ENCODE measurements around the gene KIAA1671.
A peak's percentile ranks its signal among the peaks of the same experiment; 100 is the strongest.

Gene KIAA1671

DNA sequence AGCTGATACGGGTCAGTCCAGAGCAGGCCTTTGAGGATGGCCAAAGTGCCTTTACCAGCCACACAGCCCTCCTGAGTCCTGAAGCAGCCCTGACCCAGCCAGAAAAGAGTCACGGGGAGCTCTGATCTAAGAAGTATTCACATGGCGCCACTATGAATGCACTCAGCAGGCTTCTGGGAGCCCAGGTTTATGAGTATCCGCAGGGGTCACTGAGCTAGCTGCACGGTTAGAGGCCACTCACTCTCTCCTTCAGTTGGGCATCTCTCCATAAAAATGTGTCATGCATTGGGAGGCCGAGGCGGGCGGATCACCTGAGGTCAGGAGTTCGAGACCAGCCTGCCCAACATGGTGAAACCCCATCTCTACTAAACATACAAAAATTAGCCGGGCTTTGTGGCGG is 10.3 kb downstream of the KIAA1671 start:
- TF ChIP-seq, protein P1, sequence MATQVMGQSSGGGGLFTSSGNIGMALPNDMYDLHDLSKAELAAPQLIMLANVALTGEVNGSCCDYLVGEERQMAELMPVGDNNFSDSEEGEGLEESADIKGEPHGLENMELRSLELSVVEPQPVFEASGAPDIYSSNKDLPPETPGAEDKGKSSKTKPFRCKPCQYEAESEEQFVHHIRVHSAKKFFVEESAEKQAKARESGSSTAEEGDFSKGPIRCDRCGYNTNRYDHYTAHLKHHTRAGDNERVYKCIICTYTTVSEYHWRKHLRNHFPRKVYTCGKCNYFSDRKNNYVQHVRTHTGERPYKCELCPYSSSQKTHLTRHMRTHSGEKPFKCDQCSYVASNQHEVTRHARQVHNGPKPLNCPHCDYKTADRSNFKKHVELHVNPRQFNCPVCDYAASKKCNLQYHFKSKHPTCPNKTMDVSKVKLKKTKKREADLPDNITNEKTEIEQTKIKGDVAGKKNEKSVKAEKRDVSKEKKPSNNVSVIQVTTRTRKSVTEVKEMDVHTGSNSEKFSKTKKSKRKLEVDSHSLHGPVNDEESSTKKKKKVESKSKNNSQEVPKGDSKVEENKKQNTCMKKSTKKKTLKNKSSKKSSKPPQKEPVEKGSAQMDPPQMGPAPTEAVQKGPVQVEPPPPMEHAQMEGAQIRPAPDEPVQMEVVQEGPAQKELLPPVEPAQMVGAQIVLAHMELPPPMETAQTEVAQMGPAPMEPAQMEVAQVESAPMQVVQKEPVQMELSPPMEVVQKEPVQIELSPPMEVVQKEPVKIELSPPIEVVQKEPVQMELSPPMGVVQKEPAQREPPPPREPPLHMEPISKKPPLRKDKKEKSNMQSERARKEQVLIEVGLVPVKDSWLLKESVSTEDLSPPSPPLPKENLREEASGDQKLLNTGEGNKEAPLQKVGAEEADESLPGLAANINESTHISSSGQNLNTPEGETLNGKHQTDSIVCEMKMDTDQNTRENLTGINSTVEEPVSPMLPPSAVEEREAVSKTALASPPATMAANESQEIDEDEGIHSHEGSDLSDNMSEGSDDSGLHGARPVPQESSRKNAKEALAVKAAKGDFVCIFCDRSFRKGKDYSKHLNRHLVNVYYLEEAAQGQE (IDR thresholded peaks at IDR 0.05; ENCODE audit: insufficient read depth in 1 of 2, low read depth in 2 of 2, low read length in 2 of 2): no peak
- no peak for TF ChIP-seq TAF1 (IDR thresholded peaks at IDR 0.05; ENCODE audit: borderline replicate concordance, insufficient read depth, low read length)

DNA sequence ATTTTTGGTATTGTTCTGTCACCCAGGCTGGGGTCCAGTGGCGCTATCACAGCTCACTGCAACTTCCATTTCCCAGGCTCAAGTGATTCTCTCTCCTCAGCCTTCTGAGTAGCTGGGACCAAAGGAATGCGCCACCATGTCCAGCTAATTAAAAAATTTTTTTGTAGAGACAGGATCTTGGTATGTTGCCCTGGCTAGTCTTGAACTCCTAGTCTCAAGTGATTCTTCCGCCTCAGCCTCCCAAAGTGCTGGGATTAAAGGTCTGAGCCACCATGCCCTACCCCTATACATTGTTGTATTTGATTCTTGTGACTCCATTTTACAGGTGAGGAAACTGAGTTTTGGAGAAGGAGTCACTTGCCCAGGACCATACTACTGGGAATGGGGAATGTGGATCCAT is 11.9 kb downstream of the KIAA1671 start:
- TF ChIP-seq SIN3A (IDR thresholded peaks at IDR 0.05; ENCODE audit: borderline replicate concordance, insufficient read depth, low read length): no peak
- TF ChIP-seq, protein P1 (IDR thresholded peaks at IDR 0.05; ENCODE audit: insufficient read depth in 1 of 2, low read depth in 2 of 2, low read length in 2 of 2): no peak
- TF ChIP-seq POLR2AphosphoS5 (IDR thresholded peaks at IDR 0.05; ENCODE audit: low read depth, low read length): no peak
- no peak for TF ChIP-seq TAF1 (IDR thresholded peaks at IDR 0.05; ENCODE audit: borderline replicate concordance, insufficient read depth, low read length)
- no peak for TF ChIP-seq FOXP2 (optimal IDR thresholded peaks at IDR 0.05; ENCODE audit: borderline replicate concordance, extremely low read depth, extremely low read length, insufficient read depth)

DNA sequence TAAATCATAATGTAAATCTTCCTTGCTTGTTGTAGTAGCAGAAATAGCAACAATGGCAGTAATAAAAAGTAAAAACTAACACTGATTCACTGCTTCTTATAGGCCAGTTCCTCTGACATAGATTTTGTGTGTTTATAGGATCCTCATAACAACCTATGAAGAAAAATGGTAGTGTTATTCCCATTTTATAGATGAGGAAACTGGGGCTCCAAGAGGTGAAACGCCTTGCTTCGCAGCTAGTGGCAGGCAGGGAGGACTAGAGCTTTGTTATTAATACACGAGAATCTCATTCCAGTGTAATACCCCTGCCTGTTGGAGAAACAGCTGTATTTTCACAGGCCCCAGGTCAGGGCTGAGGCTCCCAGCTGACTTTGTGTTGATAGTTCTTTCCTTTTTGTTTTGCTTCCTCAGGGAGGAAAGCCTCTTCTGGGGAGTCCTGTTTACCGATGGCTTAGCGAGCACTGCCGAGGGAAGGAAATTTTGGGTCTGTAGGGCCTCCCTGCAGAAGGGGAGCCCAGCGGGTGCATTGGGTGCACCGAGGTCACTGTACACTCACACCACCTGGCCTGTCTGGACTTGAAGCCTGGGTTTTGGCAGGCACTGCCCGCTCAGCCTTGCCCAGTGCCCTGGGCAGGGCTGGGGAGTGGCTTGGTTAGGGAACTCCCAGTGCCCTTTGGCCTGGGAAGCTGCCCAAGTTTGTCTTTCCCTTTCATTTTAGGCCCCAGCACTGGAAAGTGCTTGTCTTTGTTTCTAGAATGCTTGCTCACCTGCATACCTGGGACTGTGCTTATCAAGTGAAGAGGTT is 13.5 kb downstream of the KIAA1671 start:
- TF ChIP-seq SIN3A (IDR thresholded peaks at IDR 0.05; ENCODE audit: borderline replicate concordance, insufficient read depth, low read length) (peak; percentile 40; the same call in 1 of the 2 replicates), POLR2AphosphoS5 (IDR thresholded peaks at IDR 0.05; ENCODE audit: low read depth, low read length) (no peak)

DNA sequence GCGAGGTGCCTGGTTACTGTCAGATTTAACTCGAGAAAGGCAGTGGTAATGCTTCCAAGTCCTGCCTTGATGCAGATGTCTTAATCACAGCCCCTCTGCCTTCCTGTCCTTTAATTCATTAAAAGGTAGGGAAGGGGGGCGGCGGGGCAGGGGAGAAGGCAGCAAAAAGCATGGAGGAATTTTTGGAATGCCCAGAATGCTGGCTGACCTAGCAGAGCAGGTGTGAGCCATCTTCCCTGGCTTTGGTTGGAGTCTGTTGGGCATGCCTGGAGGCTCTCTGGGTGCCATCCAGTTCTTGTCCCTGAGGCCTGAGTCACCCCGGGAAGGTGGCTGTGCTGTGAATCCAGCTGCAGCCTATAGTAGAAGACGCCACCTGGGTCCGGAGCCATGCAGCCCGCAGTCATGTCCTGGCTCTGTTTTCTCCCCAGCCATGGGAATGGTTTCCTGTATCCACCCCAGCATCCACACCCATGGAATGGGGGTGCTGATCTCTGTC is 15.6 kb downstream of the KIAA1671 start:
- TF ChIP-seq, protein P1 (IDR thresholded peaks at IDR 0.05; ENCODE audit: insufficient read depth in 1 of 2, low read depth in 2 of 2, low read length in 2 of 2): no peak
- TF ChIP-seq FOXP2 (optimal IDR thresholded peaks at IDR 0.05; ENCODE audit: borderline replicate concordance, extremely low read depth, extremely low read length, insufficient read depth): no peak

DNA sequence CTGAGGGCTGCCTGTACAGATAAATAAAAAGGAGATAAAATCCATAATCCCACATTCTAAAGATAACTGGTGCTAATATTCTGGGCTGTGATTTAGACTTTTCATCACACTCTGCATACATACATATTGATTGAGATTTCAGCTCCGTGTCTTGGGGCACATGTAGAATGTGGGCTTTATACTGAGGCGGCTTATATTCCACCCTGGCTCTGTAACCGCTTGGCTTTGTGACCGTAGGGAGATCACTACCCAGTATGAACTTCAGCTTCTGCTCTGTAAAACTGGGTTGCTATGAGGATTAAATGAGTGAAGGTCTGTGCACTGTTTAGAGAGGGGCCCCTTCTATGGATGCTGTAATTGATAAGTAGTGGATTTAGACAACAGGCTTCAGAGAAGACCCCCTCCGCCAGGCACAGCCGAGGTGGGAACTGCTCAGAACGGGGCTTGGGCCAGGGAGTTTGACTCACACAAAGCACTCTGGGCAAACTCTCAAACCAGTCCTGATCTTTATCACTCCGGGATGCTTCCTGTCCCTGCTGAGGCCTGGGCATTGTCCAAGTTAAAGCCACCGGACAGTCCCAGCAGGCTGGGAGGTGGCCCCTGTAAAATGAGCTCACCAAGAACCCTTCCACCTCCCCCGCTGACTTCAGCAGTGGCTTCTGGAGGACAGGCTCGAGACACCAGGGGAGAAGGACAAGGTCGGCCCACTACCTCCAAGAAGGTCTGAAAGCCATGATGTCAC is 17.2 kb downstream of the KIAA1671 start:
- TF ChIP-seq SIN3A (IDR thresholded peaks at IDR 0.05; ENCODE audit: borderline replicate concordance, insufficient read depth, low read length): peak; percentile 25; the same call in 1 of the 2 replicates
- no peak for TF ChIP-seq POLR2AphosphoS5 (IDR thresholded peaks at IDR 0.05; ENCODE audit: low read depth, low read length)
- TF ChIP-seq, protein P1 (IDR thresholded peaks at IDR 0.05; ENCODE audit: insufficient read depth in 1 of 2, low read depth in 2 of 2, low read length in 2 of 2): peak in 1 of 2 experiments; percentile 17; a peak in 1 of 4 replicates
- TF ChIP-seq TAF1 (IDR thresholded peaks at IDR 0.05; ENCODE audit: borderline replicate concordance, insufficient read depth, low read length): no peak
- no peak for TF ChIP-seq FOXP2 (optimal IDR thresholded peaks at IDR 0.05; ENCODE audit: borderline replicate concordance, extremely low read depth, extremely low read length, insufficient read depth)

All from PFSK-1 (cell line).